Glutamatergic neuron (in vitro differentiated cells): Measurements from ENCODE around the gene THAP8. TPM values are rescaled to one million over a fixed set of nuclear protein-coding genes. Genes with fewer than 3 reads are reported as not detected.
A peak's percentile ranks its signal among the peaks of the same experiment; 100 is the strongest.

ENCODE experiments used
- DNase-seq: peaks from one replicate; pipeline ENCODE4 v3.0.0; 2022
- H3K27ac Mint-ChIP-seq: one replicate; pipeline ENCODE4 v1.8.0; 2020; ENCODE audit warnings: mild to moderate bottlenecking, mixed read lengths, inconsistent platforms; ENCODE audit not compliant: unreplicated experiment
- H3K27me3 Mint-ChIP-seq: one replicate; pipeline ENCODE4 v1.8.0; 2020; ENCODE audit warnings: mild to moderate bottlenecking, moderate library complexity, mixed read lengths, inconsistent platforms; ENCODE audit not compliant: unreplicated experiment
- H3K36me3 Mint-ChIP-seq: one replicate; pipeline ENCODE4 v1.8.0; 2020; ENCODE audit warnings: mild to moderate bottlenecking, mixed read lengths, inconsistent platforms; ENCODE audit not compliant: unreplicated experiment
- H3K4me1 Mint-ChIP-seq: one replicate; pipeline ENCODE4 v1.8.0; 2020; ENCODE audit warnings: mild to moderate bottlenecking, low read depth, mixed read lengths, inconsistent platforms; ENCODE audit not compliant: unreplicated experiment
- H3K4me3 Mint-ChIP-seq: one replicate; pipeline ENCODE4 v1.8.0; 2020; ENCODE audit warnings: mild to moderate bottlenecking, mixed read lengths, inconsistent platforms; ENCODE audit not compliant: unreplicated experiment
- H3K9me3 Mint-ChIP-seq: one replicate; pipeline ENCODE4 v1.8.0; 2020; ENCODE audit warnings: mild to moderate bottlenecking, moderate library complexity, mixed read lengths, inconsistent platforms; ENCODE audit not compliant: unreplicated experiment
- CTCF ChIP-seq: fragments of 200-600 bp; sonication (generic); IDR thresholded peaks from one replicate; pipeline ENCODE4 v1.5.0; 2021; ENCODE audit not compliant: partially characterized antibody, unreplicated experiment
- total RNA-seq: library from RNA; stranded (reverse); fragmentation: NEBNext Ultra II Directional; extraction: Animal tissue kit (Norgen Biotek cat#: 25700); gene quantifications from one replicate; pipeline ENCODE4 v1.2.1, GENCODE V29; 2021; ENCODE audit not compliant: unreplicated experiment

Gene THAP8
- total RNA-seq, 1 donor from 2014 or later = 10.1 TPM

- peaks cover 11% of the 10 kb centered on the region for H3K4me1 Mint-ChIP-seq
- peaks cover 10% of the 10 kb centered on the region for H3K27me3 Mint-ChIP-seq
- H3K27ac Mint-ChIP-seq = no peak overlapping the region
- no peak for DNase-seq
- no peak for TF ChIP-seq CTCF
- H3K9me3 Mint-ChIP-seq = peaks cover 2% of the 10 kb centered on the region
- H3K4me3 Mint-ChIP-seq = peak overlapping the region; percentile 42
- no peaks in the 10 kb centered on the region for H3K36me3 Mint-ChIP-seq
Observed at GRCh38 chr19:35993923-35994598, 60.0 kb downstream of the THAP8 start.

GRCh38 chr19:35992907-35993765, 60.9 kb downstream of the THAP8 start:
- Mint-ChIP-seq H3K4me3 (no peak overlapping the region), H3K27me3 (peaks cover 10% of the 10 kb centered on the region)

GRCh38 chr19:35991731-35992450, 62.2 kb downstream of the THAP8 start:
- no peak for TF ChIP-seq CTCF
- peaks cover 11% of the 10 kb centered on the region for H3K4me1 Mint-ChIP-seq
- peaks cover 8% of the 10 kb centered on the region for H3K27me3 Mint-ChIP-seq
- H3K27ac Mint-ChIP-seq = peak overlapping the region; percentile 33
- no peak overlapping the region for H3K4me3 Mint-ChIP-seq
- no peaks in the 10 kb centered on the region for H3K36me3 Mint-ChIP-seq
- peaks cover 6% of the 10 kb centered on the region for H3K9me3 Mint-ChIP-seq
- no peak for DNase-seq

More at GRCh38 chr19:35992907-35993765, 60.9 kb downstream of the THAP8 start:
- Mint-ChIP-seq H3K27ac (peak overlapping the region; percentile 38), H3K4me1 (peaks cover 11% of the 10 kb centered on the region), H3K9me3 (peaks cover 5% of the 10 kb centered on the region), H3K36me3 (no peaks in the 10 kb centered on the region)
- no peak for DNase-seq
- TF ChIP-seq CTCF = no peak

GRCh38 chr19:35990771-35991730, 63.0 kb downstream of the THAP8 start:
- TF ChIP-seq CTCF = no peak
- peaks cover 8% of the 10 kb centered on the region for H3K9me3 Mint-ChIP-seq
- H3K27ac Mint-ChIP-seq = peak overlapping the region; percentile 33
- H3K27me3 Mint-ChIP-seq = peaks cover 11% of the 10 kb centered on the region
- no peaks in the 10 kb centered on the region for H3K36me3 Mint-ChIP-seq
- peaks cover 8% of the 10 kb centered on the region for H3K4me1 Mint-ChIP-seq
- no peak for DNase-seq
- H3K4me3 Mint-ChIP-seq = no peak overlapping the region
